Fibroblast of lung (primary cell): Measurements from ENCODE around the gene IL34. TPM values are rescaled to one million over a fixed set of nuclear protein-coding genes. Genes with fewer than 3 reads are reported as not detected.
"Not testable (repeated sequence)": the region's sequence is repeated elsewhere in the genome, so short reads cannot be mapped to it uniquely, and the experiment has no call there.

Source experiments
- DNase-seq, 2 donors: peaks; one replicate each; pipeline versions ENCODE4 v3.0.0 to v3.0.0-alpha.2; 2010; ENCODE audit warnings: low read depth in 2 of 2
- H2AFZ ChIP-seq: 2 replicates; pipeline ENCODE4 v1.5.1; 2012; ENCODE audit warnings: low read length, control low read depth, inconsistent platforms
- H3K27ac ChIP-seq: 2 replicates; pipeline ENCODE4 v1.5.1; 2011; ENCODE audit warnings: low read length, control low read depth; ENCODE audit not compliant: insufficient read depth
- H3K27me3 ChIP-seq: 2 replicates; pipeline ENCODE4 v1.5.1; 2011; ENCODE audit warnings: mild to moderate bottlenecking, low read length; ENCODE audit not compliant: control insufficient read depth, insufficient read depth
- H3K36me3 ChIP-seq: 2 replicates; pipeline ENCODE4 v1.5.1; 2011; ENCODE audit warnings: low read length; ENCODE audit not compliant: control insufficient read depth, insufficient read depth
- H3K4me1 ChIP-seq: 2 replicates; pipeline ENCODE4 v1.5.1; 2011; ENCODE audit warnings: low read length; ENCODE audit not compliant: control insufficient read depth, insufficient read depth; ENCODE audit errors: extremely low read depth
- H3K4me2 ChIP-seq: 2 replicates; pipeline ENCODE4 v1.5.1; 2011; ENCODE audit warnings: low read length, control low read depth; ENCODE audit not compliant: insufficient read depth; ENCODE audit errors: extremely low read depth
- H3K4me3 ChIP-seq, 4 experiments: fragments of 200-600 bp in 1 of 4; sonication (generic) in 1 of 4; replicated peaks in 1 of 4; 2 replicates each; pipeline ENCODE4 v1.5.1; 2011 to 2016; ENCODE audit warnings: low read length in 4 of 4, low read depth in 3 of 4, mild to moderate bottlenecking in 3 of 4, control low read depth in 2 of 4, inconsistent platforms in 1 of 4, mixed read lengths in 1 of 4; ENCODE audit not compliant: insufficient read depth in 1 of 4; ENCODE audit errors: control extremely low read depth in 1 of 4
- H3K79me2 ChIP-seq: 2 replicates; pipeline ENCODE4 v1.5.1; 2012; ENCODE audit warnings: mild to moderate bottlenecking, low read length, inconsistent platforms; ENCODE audit not compliant: control insufficient read depth, insufficient read depth
- H3K9ac ChIP-seq: 2 replicates; pipeline ENCODE4 v1.5.1; 2011; ENCODE audit warnings: mild to moderate bottlenecking, low read length, control low read depth; ENCODE audit not compliant: insufficient read depth
- H3K9me3 ChIP-seq: 2 replicates; pipeline ENCODE4 v1.5.1; 2012; ENCODE audit warnings: low read depth, low read length; ENCODE audit not compliant: control insufficient read depth, insufficient read depth
- H4K20me1 ChIP-seq: 2 replicates; pipeline ENCODE4 v1.5.1; 2011; ENCODE audit warnings: low read length; ENCODE audit not compliant: control insufficient read depth, insufficient read depth; ENCODE audit errors: extremely low read depth
- EZH2 ChIP-seq: IDR thresholded peaks from 2 replicates; pipeline ENCODE4 v1.5.1; 2012; ENCODE audit warnings: low read length, control low read depth, mild to moderate bottlenecking; ENCODE audit errors: missing control alignments
- polyA plus RNA-seq, 2 donors: library from polyadenylated mRNA; depleted of rRNA in 1 of 2; stranded (reverse) in 1 of 2; unstranded in 1 of 2; fragments of >200 nt; gene quantifications; 2 replicates each; pipeline ENCODE4 v1.2.1, GENCODE V29; 2011 to 2012; ENCODE audit warnings: missing spikeins in 1 of 2
- total RNA-seq: library from RNA; depleted of rRNA; stranded (reverse); fragments of >200 nt; gene quantifications from 2 replicates; pipeline ENCODE4 v1.2.1, GENCODE V29; 2014
- TF ChIP-seq, protein P1 (sequence below), 2 donors: IDR thresholded peaks in 1 of 2; conservative IDR thresholded peaks in 1 of 2; 1 replicate in 1 of 2; 2 replicates in 1 of 2; pipeline ENCODE4 v1.5.1; 2011 to 2012; ENCODE audit warnings: low read length in 2 of 2, control low read depth in 1 of 2, inconsistent platforms in 1 of 2, low read depth in 1 of 2, mild to moderate bottlenecking in 1 of 2

Gene IL34
- total and polyA plus RNA-seq, 2 donors (not counting 1 experiment from before 2014, with no cell fraction given), result 0.45 to 5.4 TPM

DNA sequence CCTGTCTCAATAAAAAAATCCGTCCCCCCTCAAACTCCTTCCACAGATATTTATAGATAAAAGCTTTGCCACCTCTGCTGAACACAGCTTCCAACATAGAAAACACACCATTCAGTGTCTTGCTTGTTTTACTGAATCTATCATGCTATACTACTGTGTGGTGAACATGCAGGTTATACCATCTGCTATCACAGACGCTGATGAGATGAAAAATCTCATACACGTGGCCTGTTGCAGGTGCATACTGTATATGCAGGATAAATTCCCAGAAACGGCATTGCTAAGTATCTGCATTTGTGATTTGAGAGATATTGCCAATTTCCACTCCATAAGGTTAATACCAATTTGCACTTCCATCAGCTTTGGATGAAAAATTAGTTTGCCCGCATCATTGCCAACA lies 30.4 kb upstream of the IL34 start:
- Histone ChIP-seq H3K79me2 (no peaks in the 10 kb centered on the region), H4K20me1 (no peaks in the 10 kb centered on the region), H3K27me3 (no peaks in the 10 kb centered on the region), H2AFZ (no peak overlapping the region), H3K4me2 (no peak overlapping the region), H3K27ac (no peak overlapping the region), H3K4me3 (no peak overlapping the region), H3K9ac (no peak overlapping the region), H3K4me1 (no peaks in the 10 kb centered on the region), H3K9me3 (no peaks in the 10 kb centered on the region), H3K36me3 (no peaks in the 10 kb centered on the region)
- DNase-seq, result no peak
- no peak for TF ChIP-seq EZH2
- TF ChIP-seq, protein P1, sequence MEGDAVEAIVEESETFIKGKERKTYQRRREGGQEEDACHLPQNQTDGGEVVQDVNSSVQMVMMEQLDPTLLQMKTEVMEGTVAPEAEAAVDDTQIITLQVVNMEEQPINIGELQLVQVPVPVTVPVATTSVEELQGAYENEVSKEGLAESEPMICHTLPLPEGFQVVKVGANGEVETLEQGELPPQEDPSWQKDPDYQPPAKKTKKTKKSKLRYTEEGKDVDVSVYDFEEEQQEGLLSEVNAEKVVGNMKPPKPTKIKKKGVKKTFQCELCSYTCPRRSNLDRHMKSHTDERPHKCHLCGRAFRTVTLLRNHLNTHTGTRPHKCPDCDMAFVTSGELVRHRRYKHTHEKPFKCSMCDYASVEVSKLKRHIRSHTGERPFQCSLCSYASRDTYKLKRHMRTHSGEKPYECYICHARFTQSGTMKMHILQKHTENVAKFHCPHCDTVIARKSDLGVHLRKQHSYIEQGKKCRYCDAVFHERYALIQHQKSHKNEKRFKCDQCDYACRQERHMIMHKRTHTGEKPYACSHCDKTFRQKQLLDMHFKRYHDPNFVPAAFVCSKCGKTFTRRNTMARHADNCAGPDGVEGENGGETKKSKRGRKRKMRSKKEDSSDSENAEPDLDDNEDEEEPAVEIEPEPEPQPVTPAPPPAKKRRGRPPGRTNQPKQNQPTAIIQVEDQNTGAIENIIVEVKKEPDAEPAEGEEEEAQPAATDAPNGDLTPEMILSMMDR (conservative IDR thresholded peaks at IDR 0.05 in 1 of 2, IDR thresholded peaks at IDR 0.05 in 1 of 2; ENCODE audit: low read depth in 1 of 2, low read length in 2 of 2), result no peak

DNA sequence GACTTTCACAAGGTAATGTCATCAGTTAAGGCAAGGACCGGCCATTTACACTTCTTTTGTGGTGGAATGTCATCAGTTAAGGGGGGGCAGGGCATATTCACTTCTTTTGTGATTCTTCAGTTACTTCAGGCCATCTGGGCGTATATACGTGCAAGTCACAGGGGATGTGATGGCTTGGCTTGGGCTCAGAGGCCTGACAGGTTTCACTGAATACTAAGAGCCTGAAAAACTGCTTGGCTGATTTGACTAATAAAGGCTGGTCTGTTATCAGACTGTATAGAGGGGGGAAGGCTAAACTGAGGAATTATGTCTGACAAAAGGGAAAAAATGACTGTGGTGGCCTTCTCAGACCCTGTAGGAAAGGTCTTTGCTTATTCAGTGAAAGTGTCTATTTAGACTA lies 24.5 kb upstream of the IL34 start:
- not testable (repeated sequence) for H3K27me3 ChIP-seq, H2AFZ ChIP-seq, H3K79me2 ChIP-seq, H3K4me3 ChIP-seq, DNase-seq, H4K20me1 ChIP-seq, H3K9me3 ChIP-seq, H3K4me1 ChIP-seq, H3K4me2 ChIP-seq, H3K27ac ChIP-seq, H3K9ac ChIP-seq, H3K36me3 ChIP-seq

DNA sequence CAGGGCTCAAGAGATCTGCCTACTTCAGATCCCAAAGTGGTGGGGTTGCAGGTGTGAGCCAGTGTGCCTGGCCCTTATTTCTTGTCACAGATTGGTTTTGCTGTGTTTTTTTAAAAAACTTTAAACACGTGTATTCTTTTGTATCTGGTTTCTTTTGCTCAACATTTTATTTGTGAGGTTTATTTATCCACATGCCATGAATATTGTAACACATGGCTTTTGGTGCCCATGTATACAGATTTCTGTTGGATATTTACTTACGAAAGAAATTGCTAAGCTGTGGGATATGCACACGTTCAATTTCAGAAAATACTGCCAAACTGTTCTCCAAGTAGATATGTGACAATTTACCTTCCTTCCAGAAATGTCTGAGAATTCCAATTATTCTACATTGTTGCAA lies 18.7 kb upstream of the IL34 start:
- H3K79me2 ChIP-seq, result no peaks in the 10 kb centered on the region
- no peak overlapping the region for H3K27ac ChIP-seq
- no peaks in the 10 kb centered on the region for H3K4me1 ChIP-seq
- H3K36me3 ChIP-seq, result no peaks in the 10 kb centered on the region
- H3K9me3 ChIP-seq, result no peaks in the 10 kb centered on the region
- no peaks in the 10 kb centered on the region for H4K20me1 ChIP-seq
- H3K9ac ChIP-seq, result no peak overlapping the region
- H3K27me3 ChIP-seq, result no peaks in the 10 kb centered on the region
- no peak overlapping the region for H2AFZ ChIP-seq
- H3K4me2 ChIP-seq, result no peak overlapping the region
- no peak overlapping the region for H3K4me3 ChIP-seq
- no peak for DNase-seq
- TF ChIP-seq, protein P1 (conservative IDR thresholded peaks at IDR 0.05 in 1 of 2, IDR thresholded peaks at IDR 0.05 in 1 of 2; ENCODE audit: low read depth in 1 of 2, low read length in 2 of 2), result no peak
- no peak for TF ChIP-seq EZH2
